Measurements from ENCODE around the gene ZNF281.

The ZNF281 gene

DNA sequence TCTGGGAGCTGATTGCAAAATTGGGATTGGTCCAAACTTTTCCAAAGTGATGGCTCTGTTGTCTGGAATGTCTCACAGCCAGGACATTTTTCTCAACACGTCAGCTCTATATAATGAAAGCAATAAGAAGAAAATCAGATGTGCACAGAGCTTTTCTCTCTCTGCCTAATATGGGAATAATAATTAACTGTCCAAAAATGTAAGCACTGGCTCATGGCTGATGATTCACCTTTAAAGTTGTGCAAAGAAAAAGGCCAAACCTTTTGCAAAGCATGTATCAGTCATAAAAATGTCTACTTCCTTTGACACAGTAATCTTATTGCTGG lies 30.4 kb downstream of the ZNF281 start:
- no peak overlapping the region for H4K91ac ChIP-seq (ENCODE audit: low read depth, low read length, poor library complexity)
- H3K9ac ChIP-seq (ENCODE audit: low read depth, low read length, poor library complexity), result no peak overlapping the region
- no CpG with 5 or more reads among the region's 1 CpG for WGBS, 2 donors (ENCODE audit: extremely low coverage in 2 of 2, insufficient read length in 2 of 2, insufficient replicate concordance in 1 of 2)
- no peaks in the 10 kb centered on the region for H3K9me3 ChIP-seq (replicated peaks in 1 of 2; ENCODE audit: control insufficient read depth in 2 of 2, insufficient read depth in 1 of 2, low read depth in 1 of 2, low read length in 2 of 2)
- H3K79me1 ChIP-seq (ENCODE audit: low read depth, low read length), result no peaks in the 10 kb centered on the region
- H3K4me1 ChIP-seq (ENCODE audit: control insufficient read depth in 2 of 2, insufficient read depth in 1 of 2, low read depth in 1 of 2, low read length in 2 of 2), result peaks cover 0 to 8% of the 10 kb centered on the region in 2 donors
- H2BK5ac ChIP-seq (ENCODE audit: low read length), result no peak overlapping the region
- H2AFZ ChIP-seq (ENCODE audit: low read length), result no peak overlapping the region
- no peaks in the 10 kb centered on the region for H3K27me3 ChIP-seq (ENCODE audit: control insufficient read depth in 3 of 3, insufficient read depth in 3 of 3, low read depth in 1 of 3, low read length in 3 of 3)
- H3K4me3 ChIP-seq (ENCODE audit: low read length in 2 of 2), result no peak overlapping the region
- H3K18ac ChIP-seq (ENCODE audit: low read length), result no peak overlapping the region
- no peak overlapping the region for H3K14ac ChIP-seq (ENCODE audit: low read length)
- H3K36me3 ChIP-seq (replicated peaks in 1 of 2; ENCODE audit: control insufficient read depth in 2 of 2, insufficient read depth in 2 of 2, low read length in 2 of 2), result no peaks in the 10 kb centered on the region
- H2BK15ac ChIP-seq (ENCODE audit: low read length), result no peak overlapping the region
- no peak overlapping the region for H2BK12ac ChIP-seq (ENCODE audit: low read length)
- no peak overlapping the region for H3K27ac ChIP-seq (replicated peaks; ENCODE audit: low read length)
- no peak overlapping the region for H2AK5ac ChIP-seq (ENCODE audit: low read depth, low read length)
- no peak overlapping the region for H3K23ac ChIP-seq (ENCODE audit: low read depth, low read length, poor library complexity)
- no peak for DNase-seq (ENCODE audit: low spot score)
- no peak overlapping the region for H3K4me2 ChIP-seq (ENCODE audit: insufficient read depth, low read length, poor library complexity, severe bottlenecking)
- H3K4ac ChIP-seq (ENCODE audit: low read length), result no peak overlapping the region
- no peak overlapping the region for H4K8ac ChIP-seq (ENCODE audit: low read depth, low read length)
- no peak overlapping the region for H2BK120ac ChIP-seq (ENCODE audit: low read depth, low read length)

DNA sequence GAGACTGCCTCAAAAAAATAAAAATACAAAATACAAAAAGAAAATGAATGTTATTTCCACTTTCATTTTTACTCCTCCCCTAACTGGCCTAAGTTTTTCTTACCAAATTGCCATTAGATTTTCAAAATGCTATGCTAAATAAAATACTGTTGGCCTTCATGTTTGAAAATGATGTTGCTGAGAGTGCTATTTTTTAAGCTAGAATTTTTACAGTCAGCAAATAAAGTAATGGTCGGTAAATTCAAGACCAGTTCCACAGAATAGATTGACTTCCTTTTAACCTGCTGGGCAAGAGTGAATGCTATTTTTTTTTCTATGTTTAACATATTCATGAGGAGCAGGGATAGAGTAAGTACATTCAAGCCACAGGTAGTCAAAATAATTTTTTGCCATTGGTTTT lies 31.7 kb downstream of the ZNF281 start:
- H3K36me3 ChIP-seq (replicated peaks in 1 of 2; ENCODE audit: control insufficient read depth in 2 of 2, insufficient read depth in 2 of 2, low read length in 2 of 2), result no peaks in the 10 kb centered on the region
- no peak overlapping the region for H3K23ac ChIP-seq (ENCODE audit: low read depth, low read length, poor library complexity)
- H4K91ac ChIP-seq (ENCODE audit: low read depth, low read length, poor library complexity), result no peak overlapping the region
- no peaks in the 10 kb centered on the region for H3K79me1 ChIP-seq (ENCODE audit: low read depth, low read length)
- no peak overlapping the region for H3K27ac ChIP-seq (replicated peaks; ENCODE audit: low read length)
- H3K4me2 ChIP-seq (ENCODE audit: insufficient read depth, low read length, poor library complexity, severe bottlenecking), result no peak overlapping the region
- no peak overlapping the region for H2AFZ ChIP-seq (ENCODE audit: low read length)
- no CpG with 5 or more reads among the region's 1 CpG for WGBS, 2 donors (ENCODE audit: extremely low coverage in 2 of 2, insufficient read length in 2 of 2, insufficient replicate concordance in 1 of 2)
- no peak overlapping the region for H2BK15ac ChIP-seq (ENCODE audit: low read length)
- no peak overlapping the region for H3K9ac ChIP-seq (ENCODE audit: low read depth, low read length, poor library complexity)
- no peak overlapping the region for H3K14ac ChIP-seq (ENCODE audit: low read length)
- H2BK120ac ChIP-seq (ENCODE audit: low read depth, low read length), result no peak overlapping the region
- DNase-seq (ENCODE audit: low spot score), result no peak
- no peak overlapping the region for H3K4me3 ChIP-seq (ENCODE audit: low read length in 2 of 2)
- no peak overlapping the region for H2AK5ac ChIP-seq (ENCODE audit: low read depth, low read length)
- no peak overlapping the region for H3K4ac ChIP-seq (ENCODE audit: low read length)
- no peaks in the 10 kb centered on the region for H3K27me3 ChIP-seq (ENCODE audit: control insufficient read depth in 3 of 3, insufficient read depth in 3 of 3, low read depth in 1 of 3, low read length in 3 of 3)
- peaks cover 0 to 21% of the 10 kb centered on the region in 2 donors for H3K4me1 ChIP-seq (ENCODE audit: control insufficient read depth in 2 of 2, insufficient read depth in 1 of 2, low read depth in 1 of 2, low read length in 2 of 2)
- H3K18ac ChIP-seq (ENCODE audit: low read length), result no peak overlapping the region
- no peak overlapping the region for H2BK5ac ChIP-seq (ENCODE audit: low read length)
- no peak overlapping the region for H4K8ac ChIP-seq (ENCODE audit: low read depth, low read length)
- no peak overlapping the region for H2BK12ac ChIP-seq (ENCODE audit: low read length)
- no peaks in the 10 kb centered on the region for H3K9me3 ChIP-seq (replicated peaks in 1 of 2; ENCODE audit: control insufficient read depth in 2 of 2, insufficient read depth in 1 of 2, low read depth in 1 of 2, low read length in 2 of 2)

DNA sequence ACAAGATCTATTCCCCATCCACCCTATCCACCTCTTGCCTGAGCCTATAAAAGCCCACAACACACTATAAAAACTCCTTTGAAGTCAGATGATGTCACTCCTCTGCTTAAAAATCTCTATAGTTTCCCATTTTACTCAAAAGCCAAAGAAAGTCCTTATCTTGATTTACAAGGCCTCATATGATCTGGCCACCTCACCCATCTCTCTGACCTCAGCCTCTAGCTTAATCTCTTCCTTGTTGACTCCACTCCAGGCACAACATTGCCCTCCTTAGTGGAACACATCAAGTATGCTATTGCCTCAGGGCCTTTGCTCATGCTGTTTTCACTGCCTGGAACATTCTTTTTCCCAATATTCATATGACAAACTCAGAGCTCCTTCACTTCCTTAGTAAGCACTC lies 33.3 kb downstream of the ZNF281 start:
- peaks cover 0 to 21% of the 10 kb centered on the region in 2 donors for H3K4me1 ChIP-seq (ENCODE audit: control insufficient read depth in 2 of 2, insufficient read depth in 1 of 2, low read depth in 1 of 2, low read length in 2 of 2)
- H4K8ac ChIP-seq (ENCODE audit: low read depth, low read length), result no peak overlapping the region
- H3K9me3 ChIP-seq (replicated peaks in 1 of 2; ENCODE audit: control insufficient read depth in 2 of 2, insufficient read depth in 1 of 2, low read depth in 1 of 2, low read length in 2 of 2), result no peaks in the 10 kb centered on the region
- H3K27me3 ChIP-seq (ENCODE audit: control insufficient read depth in 3 of 3, insufficient read depth in 3 of 3, low read depth in 1 of 3, low read length in 3 of 3), result no peaks in the 10 kb centered on the region
- no peak overlapping the region for H2BK15ac ChIP-seq (ENCODE audit: low read length)
- DNase-seq (ENCODE audit: low spot score), result no peak
- no peak overlapping the region for H3K18ac ChIP-seq (ENCODE audit: low read length)
- H2AFZ ChIP-seq (ENCODE audit: low read length), result no peak overlapping the region
- H3K4me2 ChIP-seq (ENCODE audit: insufficient read depth, low read length, poor library complexity, severe bottlenecking), result no peak overlapping the region
- H3K23ac ChIP-seq (ENCODE audit: low read depth, low read length, poor library complexity), result no peak overlapping the region
- H2BK12ac ChIP-seq (ENCODE audit: low read length), result no peak overlapping the region
- no peak overlapping the region for H2AK5ac ChIP-seq (ENCODE audit: low read depth, low read length)
- no peak overlapping the region for H2BK120ac ChIP-seq (ENCODE audit: low read depth, low read length)
- no peak overlapping the region for H3K14ac ChIP-seq (ENCODE audit: low read length)
- no peak overlapping the region for H3K27ac ChIP-seq (replicated peaks; ENCODE audit: low read length)
- no peak overlapping the region for H3K4ac ChIP-seq (ENCODE audit: low read length)
- no peak overlapping the region for H4K91ac ChIP-seq (ENCODE audit: low read depth, low read length, poor library complexity)
- H3K4me3 ChIP-seq (ENCODE audit: low read length in 2 of 2), result no peak overlapping the region
- no peak overlapping the region for H2BK5ac ChIP-seq (ENCODE audit: low read length)
- no peaks in the 10 kb centered on the region for H3K79me1 ChIP-seq (ENCODE audit: low read depth, low read length)
- no peaks in the 10 kb centered on the region for H3K36me3 ChIP-seq (replicated peaks in 1 of 2; ENCODE audit: control insufficient read depth in 2 of 2, insufficient read depth in 2 of 2, low read length in 2 of 2)
- H3K9ac ChIP-seq (ENCODE audit: low read depth, low read length, poor library complexity), result no peak overlapping the region

DNA sequence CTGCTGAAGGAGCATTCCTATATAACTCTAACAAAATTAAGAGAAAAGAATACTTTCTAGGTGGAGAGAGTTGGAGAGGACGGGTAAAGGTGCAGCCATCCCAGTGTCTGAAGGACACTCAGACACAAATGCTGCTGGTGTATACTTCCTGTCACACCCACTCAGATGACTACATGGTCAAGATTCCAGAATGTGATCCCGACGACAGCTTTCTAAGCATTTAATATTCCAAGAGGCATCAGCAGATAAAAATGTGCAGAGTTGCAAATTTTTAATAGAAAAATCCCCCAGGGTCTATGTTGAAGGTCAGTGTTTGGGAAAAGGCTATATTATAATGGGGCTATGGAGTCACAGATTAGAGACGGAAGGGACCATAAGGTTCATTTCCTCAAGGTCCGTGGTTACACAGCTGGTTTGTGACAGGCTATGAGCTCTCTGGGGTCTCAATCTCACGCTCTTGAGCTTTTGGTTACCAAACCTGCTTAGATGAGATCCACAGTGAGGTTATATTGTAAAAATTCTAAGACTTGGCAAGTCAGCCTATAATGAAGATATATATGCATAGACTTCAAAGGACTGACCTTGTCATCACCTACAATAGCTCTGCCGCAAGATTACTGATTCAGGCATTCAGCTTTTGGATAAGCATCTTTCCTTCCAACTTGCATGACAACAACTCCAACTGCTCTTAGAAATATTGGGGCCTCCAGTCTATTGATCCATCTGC lies 35.1 kb downstream of the ZNF281 start:
- Histone ChIP-seq H3K36me3 (replicated peaks in 1 of 2; ENCODE audit: control insufficient read depth in 2 of 2, insufficient read depth in 2 of 2, low read length in 2 of 2) (no peaks in the 10 kb centered on the region), H3K9ac (ENCODE audit: low read depth, low read length, poor library complexity) (no peak overlapping the region), H3K4ac (ENCODE audit: low read length) (no peak overlapping the region), H3K27ac (replicated peaks; ENCODE audit: low read length) (no peak overlapping the region), H2BK120ac (ENCODE audit: low read depth, low read length) (no peak overlapping the region), H2AK5ac (ENCODE audit: low read depth, low read length) (no peak overlapping the region), H2BK5ac (ENCODE audit: low read length) (no peak overlapping the region), H2BK12ac (ENCODE audit: low read length) (no peak overlapping the region), H2BK15ac (ENCODE audit: low read length) (no peak overlapping the region), H3K23ac (ENCODE audit: low read depth, low read length, poor library complexity) (no peak overlapping the region), H3K4me3 (ENCODE audit: low read length in 2 of 2) (no peak overlapping the region), H3K14ac (ENCODE audit: low read length) (no peak overlapping the region), H4K91ac (ENCODE audit: low read depth, low read length, poor library complexity) (no peak overlapping the region), H3K4me2 (ENCODE audit: insufficient read depth, low read length, poor library complexity, severe bottlenecking) (no peak overlapping the region), H3K4me1 (ENCODE audit: control insufficient read depth in 2 of 2, insufficient read depth in 1 of 2, low read depth in 1 of 2, low read length in 2 of 2) (peaks cover 0 to 21% of the 10 kb centered on the region in 2 donors), H3K27me3 (ENCODE audit: control insufficient read depth in 3 of 3, insufficient read depth in 3 of 3, low read depth in 1 of 3, low read length in 3 of 3) (no peaks in the 10 kb centered on the region), H2AFZ (ENCODE audit: low read length) (peak overlapping the region; percentile 59), H3K18ac (ENCODE audit: low read length) (no peak overlapping the region), H3K79me1 (ENCODE audit: low read depth, low read length) (no peaks in the 10 kb centered on the region), H3K9me3 (replicated peaks in 1 of 2; ENCODE audit: control insufficient read depth in 2 of 2, insufficient read depth in 1 of 2, low read depth in 1 of 2, low read length in 2 of 2) (no peaks in the 10 kb centered on the region), H4K8ac (ENCODE audit: low read depth, low read length) (no peak overlapping the region)
- no peak for DNase-seq (ENCODE audit: low spot score)
- no CpG with 5 or more reads among the region's 7 CpGs for WGBS, 2 donors (ENCODE audit: extremely low coverage in 2 of 2, insufficient read length in 2 of 2, insufficient replicate concordance in 1 of 2)

Measured in neuronal stem cell (in vitro differentiated cells).